Sigmoid colon (tissue), 7 donors: ENCODE results near the gene COX7A2. TPM values are rescaled to one million over a fixed set of nuclear protein-coding genes. Genes with fewer than 3 reads are reported as not detected.
A peak's percentile ranks its signal among the peaks of the same experiment; 100 is the strongest.

Experiments used
- DNase-seq: peaks from one replicate; pipeline ENCODE4 v3.0.0-alpha.2; 2019
- H3K27ac ChIP-seq, 4 donors: fragments of 200-600 bp; sonication (generic); one replicate each; pipeline ENCODE4 v1.5.1; 2016 to 2019; ENCODE audit warnings: mild to moderate bottlenecking in 1 of 4
- H3K27me3 ChIP-seq, 3 donors: fragments of 200-600 bp; sonication (generic); one replicate each; pipeline ENCODE4 v1.5.1; 2019; ENCODE audit warnings: mild to moderate bottlenecking in 1 of 3
- H3K36me3 ChIP-seq, 4 donors: fragments of 200-600 bp; sonication (generic); one replicate each; pipeline ENCODE4 v1.5.1; 2016 to 2019
- H3K4me1 ChIP-seq, 4 donors: fragments of 200-600 bp; sonication (generic); one replicate each; pipeline ENCODE4 v1.5.1; 2017 to 2019
- H3K4me3 ChIP-seq, 4 donors: fragments of 200-600 bp; sonication (generic); one replicate each; pipeline ENCODE4 v1.5.1; 2017 to 2019; ENCODE audit warnings: mild to moderate bottlenecking in 2 of 4, moderate library complexity in 1 of 4
- H3K9me3 ChIP-seq, 4 donors: fragments of 200-600 bp in 3 of 4; sonication (generic) in 3 of 4; one replicate each; pipeline versions ENCODE4 v1.5.1 to v1.6.1; 2013 to 2019
- CTCF ChIP-seq, 4 experiments: fragments of 450-650 bp in 3 of 4; fragments of 200-600 bp in 1 of 4; IDR thresholded peaks; one replicate each; pipeline ENCODE4 v1.5.1; 2016 to 2019; ENCODE audit warnings: antibody characterized with exemption in 4 of 4, mild to moderate bottlenecking in 3 of 4, moderate library complexity in 2 of 4
- EP300 ChIP-seq, 4 donors: sonication (generic); formaldehyde crosslinking; IDR thresholded peaks; one replicate each; pipeline ENCODE4 v1.6.1; 2017; ENCODE audit warnings: antibody characterized with exemption in 4 of 4
- POLR2A ChIP-seq, 2 donors: fragments of 450-650 bp; IDR thresholded peaks; one replicate each; pipeline ENCODE4 v1.6.1; 2016; ENCODE audit warnings: antibody characterized with exemption in 2 of 2, mild to moderate bottlenecking in 2 of 2, moderate library complexity in 2 of 2
- POLR2AphosphoS5 ChIP-seq, 4 donors: sonication (generic); formaldehyde crosslinking; IDR thresholded peaks; one replicate each; pipeline ENCODE4 v1.6.1; 2017; ENCODE audit warnings: antibody characterized with exemption in 4 of 4
- WGBS, 2 donors: extraction: QIAGEN DNeasy Blood & Tissue Kit; methylation state at CpG; one replicate each; pipeline ENCODE4 v1.1.7; 2013; 5-methylcytosine and 5-hydroxymethylcytosine counted together
- intact Hi-C: fragments of 100-400 bp; cut with DNase I; formaldehyde crosslinking; loops from one replicate; pipeline ENCODE4 v1.15.1; 2023
- polyA plus RNA-seq, 3 donors: library from polyadenylated mRNA; stranded (reverse); fragments of 200-250 nt; gene quantifications; one replicate each; pipeline ENCODE4 v1.2.3, GENCODE V29; 2013
- total RNA-seq, 4 donors: library from RNA; depleted of rRNA; stranded (reverse); fragments of >200 nt; gene quantifications; one replicate each; pipeline ENCODE4 v1.1.0, GENCODE V29; 2016
- donor health status: healthy with polysubstance abuse.
- donor health status: Bipolar disorder and iron deficiency.
- donor health status: healthy.

COX7A2 gene
- total RNA-seq, result 1,000 to 10,000 TPM in 1 of 4 donors, 100 to 1,000 TPM in 3; 419 to 3,086 (median 644) TPM
- 1,000 to 10,000 TPM in 2 of 3 donors, 100 to 1,000 TPM in 1; 948 to 2,470 (median 1,191) TPM for polyA plus RNA-seq

GRCh38 chr6:75243333-75244062, at the start of gene COX7A2:
Gene COX7A2 (minus strand): TSS chr6:75243801. CDS start chr6:75243734, 67 bp downstream.
- H3K4me1 ChIP-seq, result peaks cover 0 to 32% (median 24%) of the 10 kb centered on the region in 4 donors
- H3K36me3 ChIP-seq, result peaks cover 9 to 28% (median 13%) of the 10 kb centered on the region in 4 donors
- H3K9me3 ChIP-seq, result no peaks in the 10 kb centered on the region
- peak; percentile 96 for DNase-seq
- no peaks in the 10 kb centered on the region for H3K27me3 ChIP-seq
- 0% methylated on average over 36 of the region's 36 CpGs for WGBS, 2 donors
- TF ChIP-seq CTCF (IDR thresholded peaks at IDR 0.05) (no peak), POLR2AphosphoS5 (IDR thresholded peaks at IDR 0.05) (peak; percentile 92 to 97 (median 94)), POLR2A (IDR thresholded peaks at IDR 0.05) (peak; percentile 82 to 88), EP300 (IDR thresholded peaks at IDR 0.05) (peak in 1 of 4 donors; percentile 63)
- peak within 1 kb of the TSS; percentile 73 to 94 (median 78) for H3K4me3 ChIP-seq
- peak within 1 kb of the TSS; percentile 91 to 96 (median 93) for H3K27ac ChIP-seq
- intact Hi-C loops, result loop anchor here (2.0 kb wide), 1 partner anchor 41 kb away; the partner anchor contains the start of gene TMEM30A

GRCh38 chr6:75292555-75292954, 49.0 kb upstream of the COX7A2 start:
- Histone ChIP-seq H3K27ac (no peak overlapping the region), H3K36me3 (no peaks in the 10 kb centered on the region), H3K4me1 (no peaks in the 10 kb centered on the region), H3K9me3 (no peaks in the 10 kb centered on the region), H3K27me3 (no peaks in the 10 kb centered on the region), H3K4me3 (no peak overlapping the region)
- no peak for DNase-seq
- intact Hi-C loops, result no loop called here
- WGBS, 2 donors, result 93 to 96% methylated on average over 2 of the region's 2 CpGs
- TF ChIP-seq EP300 (IDR thresholded peaks at IDR 0.05) (no peak), CTCF (IDR thresholded peaks at IDR 0.05) (no peak), POLR2A (IDR thresholded peaks at IDR 0.05) (no peak), POLR2AphosphoS5 (IDR thresholded peaks at IDR 0.05) (no peak)

- Histone ChIP-seq H3K36me3 (no peaks in the 10 kb centered on the region), H3K27me3 (no peaks in the 10 kb centered on the region), H3K4me3 (no peak overlapping the region), H3K27ac (no peak overlapping the region), H3K4me1 (peaks cover 0 to under 1% (median 0%) of the 10 kb centered on the region in 4 donors), H3K9me3 (no peaks in the 10 kb centered on the region)
- intact Hi-C loops, result no loop called here
- no peak for DNase-seq
- no peak for TF ChIP-seq POLR2A (IDR thresholded peaks at IDR 0.05)
- TF ChIP-seq POLR2AphosphoS5 (IDR thresholded peaks at IDR 0.05), result no peak
- no peak for TF ChIP-seq EP300 (IDR thresholded peaks at IDR 0.05)
- 72 to 92% methylated on average over 1 of the region's 1 CpG for WGBS, 2 donors
These were observed 48.1 kb upstream of the COX7A2 start for GRCh38 chr6:75291744-75292143.

- Histone ChIP-seq H3K9me3 (no peaks in the 10 kb centered on the region), H3K36me3 (no peaks in the 10 kb centered on the region), H3K4me1 (peaks cover 0 to 5% (median 0%) of the 10 kb centered on the region in 4 donors), H3K4me3 (no peak overlapping the region), H3K27me3 (no peaks in the 10 kb centered on the region), H3K27ac (peak overlapping the region in 2 of 4 donors; percentile 6 to 34)
- no peak for DNase-seq
- TF ChIP-seq POLR2AphosphoS5 (IDR thresholded peaks at IDR 0.05), result no peak
- no peak for TF ChIP-seq POLR2A (IDR thresholded peaks at IDR 0.05)
- no peak for TF ChIP-seq EP300 (IDR thresholded peaks at IDR 0.05)
- intact Hi-C loops, result no loop called here
- 77 to 79% methylated on average over 2 of the region's 2 CpGs for WGBS, 2 donors
These were observed 47.7 kb upstream of the COX7A2 start for GRCh38 chr6:75291331-75291730.

GRCh38 chr6:75290136-75290945, 46.7 kb upstream of the COX7A2 start:
- no peaks in the 10 kb centered on the region for H3K27me3 ChIP-seq
- 79 to 83% methylated on average over 7 of the region's 7 CpGs for WGBS, 2 donors
- no peaks in the 10 kb centered on the region for H3K36me3 ChIP-seq
- TF ChIP-seq EP300 (IDR thresholded peaks at IDR 0.05) (no peak), POLR2AphosphoS5 (IDR thresholded peaks at IDR 0.05) (no peak), CTCF (IDR thresholded peaks at IDR 0.05) (no peak), POLR2A (IDR thresholded peaks at IDR 0.05) (no peak)
- no peak overlapping the region for H3K4me3 ChIP-seq
- intact Hi-C loops, result no loop called here
- H3K27ac ChIP-seq, result peak overlapping the region in 2 of 4 donors; percentile 6 to 34
- peaks cover 0 to 15% (median 6%) of the 10 kb centered on the region in 4 donors for H3K4me1 ChIP-seq
- H3K9me3 ChIP-seq, result no peaks in the 10 kb centered on the region
- DNase-seq, result no peak
